Nephron progenitor cell (in vitro differentiated cells): ENCODE measurements around the gene ASXL1.

ENCODE experiments used
- DNase-seq: peaks from one replicate; pipeline ENCODE4 v3.0.0; 2021
- H3K27ac Mint-ChIP-seq: 2 replicates; pipeline ENCODE4 v1.8.0; 2021; ENCODE audit warnings: mild to moderate bottlenecking, moderate library complexity, mixed read lengths
- H3K27me3 Mint-ChIP-seq: 2 replicates; pipeline ENCODE4 v1.8.0; 2021; ENCODE audit warnings: mild to moderate bottlenecking, low read depth, mixed read lengths; ENCODE audit not compliant: poor library complexity
- H3K36me3 Mint-ChIP-seq: 2 replicates; pipeline ENCODE4 v1.8.0; 2021; ENCODE audit warnings: low read depth, mixed read lengths
- H3K4me1 Mint-ChIP-seq: 2 replicates; pipeline ENCODE4 v1.8.0; 2021; ENCODE audit warnings: mixed read lengths
- H3K4me3 Mint-ChIP-seq: 2 replicates; pipeline ENCODE4 v1.8.0; 2021; ENCODE audit warnings: mild to moderate bottlenecking, moderate library complexity, mixed read lengths
- H3K9me3 Mint-ChIP-seq: 2 replicates; pipeline ENCODE4 v1.8.0; 2021; ENCODE audit warnings: mild to moderate bottlenecking, moderate library complexity, mixed read lengths
- TF ChIP-seq, protein P1 (sequence below): fragments of 200-600 bp; sonication (generic); IDR thresholded peaks from 2 replicates; pipeline ENCODE4 v1.5.0; 2021; ENCODE audit warnings: antibody characterized with exemption

ASXL1 gene

DNA sequence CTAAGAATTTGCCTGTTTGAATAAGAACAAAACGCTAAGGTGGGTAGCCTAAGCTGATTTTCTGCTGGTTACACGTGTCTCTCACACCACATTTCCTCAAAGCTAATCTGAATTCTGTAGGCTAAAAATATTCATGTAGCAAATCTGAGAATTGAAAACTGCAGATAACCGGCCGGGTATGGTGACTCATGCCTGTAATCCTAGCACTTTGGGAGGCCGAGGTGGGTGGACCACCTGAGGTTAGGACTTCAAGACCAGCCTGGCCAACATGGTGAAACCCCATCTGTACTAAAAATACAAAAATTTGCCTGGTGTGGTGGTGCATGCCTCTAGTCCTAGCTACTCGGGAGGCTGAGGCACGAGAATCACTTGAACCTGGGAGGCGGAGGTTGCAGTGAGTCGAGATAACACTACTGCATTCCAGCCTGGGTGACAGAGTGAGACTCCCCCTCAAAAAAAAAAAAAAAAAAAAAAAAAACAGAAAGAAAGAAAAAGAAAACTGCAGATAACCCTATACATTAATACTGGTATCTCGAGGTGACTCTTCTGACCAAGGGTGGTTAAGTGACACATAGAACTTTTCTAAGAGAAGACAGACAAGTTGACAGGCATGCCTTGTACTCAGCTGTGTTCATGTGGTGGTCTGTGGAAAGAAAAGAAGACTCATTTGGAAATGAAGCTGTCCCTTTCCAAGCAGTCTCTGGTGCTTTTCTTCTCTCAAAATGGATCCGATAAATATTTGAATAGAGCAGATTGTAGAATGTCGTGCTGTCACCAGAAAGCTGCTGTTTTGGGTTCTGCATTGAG is 24.7 kb upstream of the ASXL1 start:
- H3K9me3 Mint-ChIP-seq = no peaks in the 10 kb centered on the region
- H3K27me3 Mint-ChIP-seq = no peaks in the 10 kb centered on the region
- peaks cover 31% of the 10 kb centered on the region for H3K36me3 Mint-ChIP-seq
- TF ChIP-seq, protein P1, sequence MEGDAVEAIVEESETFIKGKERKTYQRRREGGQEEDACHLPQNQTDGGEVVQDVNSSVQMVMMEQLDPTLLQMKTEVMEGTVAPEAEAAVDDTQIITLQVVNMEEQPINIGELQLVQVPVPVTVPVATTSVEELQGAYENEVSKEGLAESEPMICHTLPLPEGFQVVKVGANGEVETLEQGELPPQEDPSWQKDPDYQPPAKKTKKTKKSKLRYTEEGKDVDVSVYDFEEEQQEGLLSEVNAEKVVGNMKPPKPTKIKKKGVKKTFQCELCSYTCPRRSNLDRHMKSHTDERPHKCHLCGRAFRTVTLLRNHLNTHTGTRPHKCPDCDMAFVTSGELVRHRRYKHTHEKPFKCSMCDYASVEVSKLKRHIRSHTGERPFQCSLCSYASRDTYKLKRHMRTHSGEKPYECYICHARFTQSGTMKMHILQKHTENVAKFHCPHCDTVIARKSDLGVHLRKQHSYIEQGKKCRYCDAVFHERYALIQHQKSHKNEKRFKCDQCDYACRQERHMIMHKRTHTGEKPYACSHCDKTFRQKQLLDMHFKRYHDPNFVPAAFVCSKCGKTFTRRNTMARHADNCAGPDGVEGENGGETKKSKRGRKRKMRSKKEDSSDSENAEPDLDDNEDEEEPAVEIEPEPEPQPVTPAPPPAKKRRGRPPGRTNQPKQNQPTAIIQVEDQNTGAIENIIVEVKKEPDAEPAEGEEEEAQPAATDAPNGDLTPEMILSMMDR = no peak
- H3K27ac Mint-ChIP-seq = peak overlapping the region; percentile 74
- DNase-seq = no peak
- H3K4me3 Mint-ChIP-seq = no peak overlapping the region
- H3K4me1 Mint-ChIP-seq = peaks cover 12% of the 10 kb centered on the region

- no peak overlapping the region for H3K4me3 Mint-ChIP-seq
- peaks cover 27% of the 10 kb centered on the region for H3K36me3 Mint-ChIP-seq
- H3K27me3 Mint-ChIP-seq = no peaks in the 10 kb centered on the region
- TF ChIP-seq, protein P1 = no peak
- peak overlapping the region; percentile 74 for H3K27ac Mint-ChIP-seq
- DNase-seq = no peak
- H3K9me3 Mint-ChIP-seq = no peaks in the 10 kb centered on the region
- H3K4me1 Mint-ChIP-seq = peaks cover 19% of the 10 kb centered on the region
Measured at GRCh38 chr20:32333988-32334885, 23.9 kb upstream of the ASXL1 start.

DNA sequence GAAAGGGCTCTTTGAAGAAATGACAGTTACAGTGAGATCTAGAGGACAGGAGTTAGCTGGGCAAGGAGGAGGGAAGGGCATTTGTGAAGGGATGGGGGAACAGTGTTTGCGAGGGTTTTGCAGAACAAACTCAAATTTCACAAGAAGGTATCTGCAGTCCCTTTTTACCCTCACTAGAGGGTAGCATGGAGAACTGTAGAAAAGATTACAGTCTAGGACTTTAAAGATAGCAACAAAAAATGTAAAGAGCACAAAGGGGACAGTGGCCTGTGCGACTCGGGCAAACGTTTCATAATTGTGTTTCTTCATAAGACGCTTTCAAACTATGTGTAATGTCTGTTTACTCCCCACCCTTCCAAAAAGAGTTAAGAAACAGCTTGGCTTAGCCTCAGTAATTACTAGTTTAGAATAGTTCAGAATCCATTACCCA is 21.2 kb upstream of the ASXL1 start:
- Mint-ChIP-seq H3K27me3 (peaks cover 4% of the 10 kb centered on the region), H3K36me3 (peaks cover 21% of the 10 kb centered on the region), H3K4me1 (peaks cover 19% of the 10 kb centered on the region), H3K4me3 (no peak overlapping the region), H3K9me3 (no peaks in the 10 kb centered on the region), H3K27ac (no peak overlapping the region)
- TF ChIP-seq, protein P1 = peak; percentile 44
- DNase-seq = no peak

GRCh38 chr20:32337937-32338661 is 20.0 kb upstream of the ASXL1 start:
- H3K4me1 Mint-ChIP-seq = peaks cover 19% of the 10 kb centered on the region
- TF ChIP-seq, protein P1 = no peak
- no peaks in the 10 kb centered on the region for H3K9me3 Mint-ChIP-seq
- H3K4me3 Mint-ChIP-seq = no peak overlapping the region
- no peak for DNase-seq
- peaks cover 17% of the 10 kb centered on the region for H3K36me3 Mint-ChIP-seq
- H3K27ac Mint-ChIP-seq = no peak overlapping the region
- H3K27me3 Mint-ChIP-seq = peaks cover 4% of the 10 kb centered on the region

- Mint-ChIP-seq H3K27me3 (peaks cover 4% of the 10 kb centered on the region), H3K4me1 (peaks cover 19% of the 10 kb centered on the region), H3K9me3 (no peaks in the 10 kb centered on the region), H3K36me3 (peaks cover 17% of the 10 kb centered on the region), H3K27ac (peak overlapping the region; percentile 84), H3K4me3 (no peak overlapping the region)
- TF ChIP-seq, protein P1 = no peak
- no peak for DNase-seq
Measured at GRCh38 chr20:32338665-32339064, 19.5 kb upstream of the ASXL1 start.
